ENCODE measurements around the gene LCN15. TPM values are rescaled to one million over a fixed set of nuclear protein-coding genes. Genes with fewer than 3 reads are reported as not detected.

Gene LCN15
- polyA plus RNA-seq, 1 donor: 14.0 TPM

- Histone ChIP-seq H3K4me3 (ENCODE audit: low read length) (peak overlapping the region; percentile 60), H3K27ac (ENCODE audit: low read length) (no peak overlapping the region), H3K4me1 (ENCODE audit: control insufficient read depth, insufficient read depth, low read length) (peaks cover 13% of the 10 kb centered on the region), H3K36me3 (ENCODE audit: control insufficient read depth, insufficient read depth, low read length) (peaks cover 30% of the 10 kb centered on the region), H3K27me3 (ENCODE audit: control insufficient read depth, insufficient read depth, low read length) (no peaks in the 10 kb centered on the region), H3K9me3 (ENCODE audit: control insufficient read depth, low read depth, low read length) (no peaks in the 10 kb centered on the region)
- WGBS (ENCODE audit: insufficient coverage, low lambda C conversion rate): no CpG with 5 or more reads among the region's 53 CpGs
- peak in 1 of 2 donors; percentile 51 for DNase-seq
Measured at GRCh38 chr9:136728548-136729123, 35.7 kb downstream of the LCN15 start.

GRCh38 chr9:136728080-136728547, 36.2 kb downstream of the LCN15 start:
- peak overlapping the region; percentile 100 for H3K4me3 ChIP-seq (ENCODE audit: low read length)
- H3K27ac ChIP-seq (ENCODE audit: low read length): no peak overlapping the region
- H3K36me3 ChIP-seq (ENCODE audit: control insufficient read depth, insufficient read depth, low read length): peaks cover 35% of the 10 kb centered on the region
- H3K4me1 ChIP-seq (ENCODE audit: control insufficient read depth, insufficient read depth, low read length): peaks cover 13% of the 10 kb centered on the region
- no peaks in the 10 kb centered on the region for H3K27me3 ChIP-seq (ENCODE audit: control insufficient read depth, insufficient read depth, low read length)
- peaks cover 4% of the 10 kb centered on the region for H3K9me3 ChIP-seq (ENCODE audit: control insufficient read depth, low read depth, low read length)
- WGBS (ENCODE audit: insufficient coverage, low lambda C conversion rate): no CpG with 5 or more reads among the region's 66 CpGs
- DNase-seq: peak; percentile 87 to 91

- Histone ChIP-seq H3K36me3 (ENCODE audit: control insufficient read depth, insufficient read depth, low read length) (peaks cover 48% of the 10 kb centered on the region), H3K27ac (ENCODE audit: low read length) (peak overlapping the region; percentile 55)
Measured at GRCh38 chr9:136726631-136727191, 37.6 kb downstream of the LCN15 start.

GRCh38 chr9:136726118-136726517, 38.2 kb downstream of the LCN15 start:
- peak overlapping the region; percentile 100 for H3K4me3 ChIP-seq (ENCODE audit: low read length)
- H3K4me1 ChIP-seq (ENCODE audit: control insufficient read depth, insufficient read depth, low read length): peaks cover 22% of the 10 kb centered on the region
- peaks cover 8% of the 10 kb centered on the region for H3K9me3 ChIP-seq (ENCODE audit: control insufficient read depth, low read depth, low read length)
- no peaks in the 10 kb centered on the region for H3K27me3 ChIP-seq (ENCODE audit: control insufficient read depth, insufficient read depth, low read length)
- peaks cover 54% of the 10 kb centered on the region for H3K36me3 ChIP-seq (ENCODE audit: control insufficient read depth, insufficient read depth, low read length)
- WGBS (ENCODE audit: insufficient coverage, low lambda C conversion rate): no CpG with 5 or more reads among the region's 16 CpGs
- H3K27ac ChIP-seq (ENCODE audit: low read length): no peak overlapping the region
- no peak for DNase-seq

More at GRCh38 chr9:136726631-136727191, 37.6 kb downstream of the LCN15 start:
- Histone ChIP-seq H3K9me3 (ENCODE audit: control insufficient read depth, low read depth, low read length) (peaks cover 5% of the 10 kb centered on the region), H3K4me3 (ENCODE audit: low read length) (peak overlapping the region; percentile 100), H3K27me3 (ENCODE audit: control insufficient read depth, insufficient read depth, low read length) (no peaks in the 10 kb centered on the region), H3K4me1 (ENCODE audit: control insufficient read depth, insufficient read depth, low read length) (peaks cover 19% of the 10 kb centered on the region)
- DNase-seq: peak in 1 of 2 donors; percentile 66
- WGBS (ENCODE audit: insufficient coverage, low lambda C conversion rate): no CpG with 5 or more reads among the region's 18 CpGs

GRCh38 chr9:136725612-136726011, 38.7 kb downstream of the LCN15 start:
- H3K9me3 ChIP-seq (ENCODE audit: control insufficient read depth, low read depth, low read length): peaks cover 8% of the 10 kb centered on the region
- DNase-seq: no peak
- WGBS (ENCODE audit: insufficient coverage, low lambda C conversion rate): no CpG with 5 or more reads among the region's 10 CpGs
- peaks cover 59% of the 10 kb centered on the region for H3K36me3 ChIP-seq (ENCODE audit: control insufficient read depth, insufficient read depth, low read length)
- peak overlapping the region; percentile 4 for H3K4me3 ChIP-seq (ENCODE audit: low read length)
- H3K27ac ChIP-seq (ENCODE audit: low read length): no peak overlapping the region
- H3K27me3 ChIP-seq (ENCODE audit: control insufficient read depth, insufficient read depth, low read length): no peaks in the 10 kb centered on the region
- peaks cover 26% of the 10 kb centered on the region for H3K4me1 ChIP-seq (ENCODE audit: control insufficient read depth, insufficient read depth, low read length)

GRCh38 chr9:136724772-136725171, 39.5 kb downstream of the LCN15 start:
- Histone ChIP-seq H3K9me3 (ENCODE audit: control insufficient read depth, low read depth, low read length) (peaks cover 8% of the 10 kb centered on the region), H3K4me3 (ENCODE audit: low read length) (no peak overlapping the region), H3K4me1 (ENCODE audit: control insufficient read depth, insufficient read depth, low read length) (peaks cover 28% of the 10 kb centered on the region), H3K27me3 (ENCODE audit: control insufficient read depth, insufficient read depth, low read length) (no peaks in the 10 kb centered on the region), H3K36me3 (ENCODE audit: control insufficient read depth, insufficient read depth, low read length) (peaks cover 59% of the 10 kb centered on the region), H3K27ac (ENCODE audit: low read length) (no peak overlapping the region)
- DNase-seq: no peak
- no CpG with 5 or more reads among the region's 7 CpGs for WGBS (ENCODE audit: insufficient coverage, low lambda C conversion rate)

GRCh38 chr9:136723989-136724388, 40.3 kb downstream of the LCN15 start:
- peaks cover 59% of the 10 kb centered on the region for H3K36me3 ChIP-seq (ENCODE audit: control insufficient read depth, insufficient read depth, low read length)
- H3K27me3 ChIP-seq (ENCODE audit: control insufficient read depth, insufficient read depth, low read length): no peaks in the 10 kb centered on the region
- H3K4me1 ChIP-seq (ENCODE audit: control insufficient read depth, insufficient read depth, low read length): peaks cover 32% of the 10 kb centered on the region
- H3K9me3 ChIP-seq (ENCODE audit: control insufficient read depth, low read depth, low read length): peaks cover 8% of the 10 kb centered on the region
- H3K4me3 ChIP-seq (ENCODE audit: low read length): no peak overlapping the region
- DNase-seq: no peak
- no peak overlapping the region for H3K27ac ChIP-seq (ENCODE audit: low read length)
- no CpG with 5 or more reads among the region's 8 CpGs for WGBS (ENCODE audit: insufficient coverage, low lambda C conversion rate)

- Histone ChIP-seq H3K4me1 (ENCODE audit: control insufficient read depth, insufficient read depth, low read length) (peaks cover 33% of the 10 kb centered on the region), H3K4me3 (ENCODE audit: low read length) (no peak overlapping the region)
Measured at GRCh38 chr9:136723362-136723976, 40.8 kb downstream of the LCN15 start.

GRCh38 chr9:136722969-136723356, 41.4 kb downstream of the LCN15 start:
- no peak for DNase-seq
- WGBS (ENCODE audit: insufficient coverage, low lambda C conversion rate): no CpG with 5 or more reads among the region's 24 CpGs
- Histone ChIP-seq H3K9me3 (ENCODE audit: control insufficient read depth, low read depth, low read length) (peaks cover 8% of the 10 kb centered on the region), H3K4me3 (ENCODE audit: low read length) (no peak overlapping the region), H3K36me3 (ENCODE audit: control insufficient read depth, insufficient read depth, low read length) (peaks cover 59% of the 10 kb centered on the region), H3K4me1 (ENCODE audit: control insufficient read depth, insufficient read depth, low read length) (peaks cover 36% of the 10 kb centered on the region), H3K27me3 (ENCODE audit: control insufficient read depth, insufficient read depth, low read length) (no peaks in the 10 kb centered on the region), H3K27ac (ENCODE audit: low read length) (no peak overlapping the region)

More at GRCh38 chr9:136723362-136723976, 40.8 kb downstream of the LCN15 start:
- Histone ChIP-seq H3K36me3 (ENCODE audit: control insufficient read depth, insufficient read depth, low read length) (peaks cover 59% of the 10 kb centered on the region), H3K27me3 (ENCODE audit: control insufficient read depth, insufficient read depth, low read length) (no peaks in the 10 kb centered on the region), H3K27ac (ENCODE audit: low read length) (no peak overlapping the region), H3K9me3 (ENCODE audit: control insufficient read depth, low read depth, low read length) (peaks cover 8% of the 10 kb centered on the region)
- DNase-seq: no peak
- no CpG with 5 or more reads among the region's 32 CpGs for WGBS (ENCODE audit: insufficient coverage, low lambda C conversion rate)

GRCh38 chr9:136722093-136722968, 42.0 kb downstream of the LCN15 start:
- Histone ChIP-seq H3K9me3 (ENCODE audit: control insufficient read depth, low read depth, low read length) (peaks cover 8% of the 10 kb centered on the region), H3K36me3 (ENCODE audit: control insufficient read depth, insufficient read depth, low read length) (peaks cover 59% of the 10 kb centered on the region), H3K4me3 (ENCODE audit: low read length) (no peak overlapping the region), H3K4me1 (ENCODE audit: control insufficient read depth, insufficient read depth, low read length) (peaks cover 36% of the 10 kb centered on the region), H3K27me3 (ENCODE audit: control insufficient read depth, insufficient read depth, low read length) (no peaks in the 10 kb centered on the region), H3K27ac (ENCODE audit: low read length) (no peak overlapping the region)
- no CpG with 5 or more reads among the region's 31 CpGs for WGBS (ENCODE audit: insufficient coverage, low lambda C conversion rate)
- DNase-seq: no peak

Data from large intestine (tissue), 3 donors.